Mucosa of gallbladder (tissue), 1 donor: ENCODE measurements around the gene SPEF2. TPM values are rescaled to one million over a fixed set of nuclear protein-coding genes. Genes with fewer than 3 reads are reported as not detected.
"Not testable (repeated sequence)": the region's sequence is repeated elsewhere in the genome, so short reads cannot be mapped to it uniquely, and the experiment has no call there.

Experiments used
- DNase-seq: peaks from one replicate; pipeline ENCODE4 v3.0.0-alpha.2; 2020; ENCODE audit warnings: low spot score
- total RNA-seq: library from RNA; stranded (reverse); gene quantifications from one replicate; pipeline ENCODE4 v1.2.1, GENCODE V29; 2021
- donor health status: DM: no; HTN: no; CAD: no.

Gene SPEF2
- total RNA-seq, 1 donor from 2014 or later: 11.5 TPM

- no peak for DNase-seq
These were observed 205.9 kb downstream of the SPEF2 start for GRCh38 chr5:35823347-35824098.

GRCh38 chr5:35826056-35826455, 208.4 kb downstream of the SPEF2 start:
- DNase-seq: no peak

GRCh38 chr5:35826554-35826953, 208.9 kb downstream of the SPEF2 start:
- DNase-seq: no peak

GRCh38 chr5:35828082-35828598, 210.5 kb downstream of the SPEF2 start:
- no peak for DNase-seq

- DNase-seq: no peak
These were observed 212.9 kb downstream of the SPEF2 start for GRCh38 chr5:35830587-35830986.

- no peak for DNase-seq
These were observed 215.1 kb downstream of the SPEF2 start for GRCh38 chr5:35832762-35833161.

GRCh38 chr5:35833224-35833623, 215.6 kb downstream of the SPEF2 start:
- DNase-seq: no peak

- DNase-seq: no peak
These were observed 218.4 kb downstream of the SPEF2 start for GRCh38 chr5:35835796-35836742.

- DNase-seq: no peak
These were observed 220.8 kb downstream of the SPEF2 start for GRCh38 chr5:35838370-35839042.

GRCh38 chr5:35842856-35843255, 225.2 kb downstream of the SPEF2 start:
- DNase-seq: no peak

GRCh38 chr5:35845508-35845907, 227.8 kb downstream of the SPEF2 start:
- not testable (repeated sequence) for DNase-seq

GRCh38 chr5:35847491-35847890, 229.8 kb downstream of the SPEF2 start:
- DNase-seq: no peak

- no peak for DNase-seq
These were observed 230.3 kb downstream of the SPEF2 start for GRCh38 chr5:35847961-35848360.

- no peak for DNase-seq
These were observed 232.2 kb downstream of the SPEF2 start for GRCh38 chr5:35849860-35850259.

- no peak for DNase-seq
These were observed 233.5 kb downstream of the SPEF2 start for GRCh38 chr5:35850967-35851680.

GRCh38 chr5:35852084-35852734, 234.5 kb downstream of the SPEF2 start:
- DNase-seq: no peak

- DNase-seq: no peak
These were observed 235.1 kb downstream of the SPEF2 start for GRCh38 chr5:35852773-35853172.

- no peak for DNase-seq
These were observed 236.0 kb downstream of the SPEF2 start for GRCh38 chr5:35853631-35854030.

- DNase-seq: no peak
These were observed 236.6 kb downstream of the SPEF2 start for GRCh38 chr5:35854248-35854647.

- no peak for DNase-seq
These were observed 237.5 kb downstream of the SPEF2 start for GRCh38 chr5:35855187-35855586.
